Measurements from ENCODE around the gene EMX1. TPM values are rescaled to one million over a fixed set of nuclear protein-coding genes. Genes with fewer than 3 reads are reported as not detected.

EMX1 gene
- not detected for total RNA-seq
- polyA plus RNA-seq, result 1 to 10 TPM in 1 of 3 donors, under 1 TPM in 2; 0.60 to 1.4 (median 0.71) TPM

DNA sequence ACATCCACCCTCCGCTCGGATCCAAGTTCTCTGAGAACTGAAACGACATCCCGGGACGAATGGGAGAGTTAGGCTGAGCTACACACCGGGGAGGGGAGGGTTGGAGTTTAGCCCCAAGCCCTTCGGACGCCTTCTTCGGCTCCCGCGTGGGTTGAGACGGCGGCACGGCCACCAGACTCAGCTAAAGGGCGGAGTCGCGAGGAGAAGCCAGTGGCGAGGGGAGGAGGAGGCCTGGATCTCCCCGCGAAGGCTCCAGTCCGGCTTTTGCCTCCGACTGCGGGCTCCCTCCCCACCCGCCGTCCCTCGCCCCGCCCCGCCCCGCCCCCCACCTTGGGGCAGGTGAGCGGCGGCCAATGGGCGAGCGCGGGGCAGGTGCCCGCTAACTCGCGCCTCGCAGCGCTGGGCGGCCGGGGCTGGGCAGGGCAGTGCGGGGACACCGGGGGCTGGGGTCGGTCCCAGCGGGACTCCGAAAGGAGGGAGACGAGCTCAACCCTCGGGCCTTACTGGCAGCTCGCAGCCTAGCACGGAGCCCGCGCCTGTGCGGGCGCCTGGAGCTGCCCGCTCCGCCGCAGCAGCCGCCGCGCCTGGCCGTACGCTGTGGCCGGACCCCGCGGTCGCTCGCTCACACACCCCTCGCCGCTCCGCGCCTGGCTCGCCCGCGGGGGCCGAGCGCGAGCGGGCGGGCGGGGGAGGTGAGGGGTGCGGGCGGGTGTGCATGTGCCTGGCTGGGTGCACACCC, at the start of gene EMX1:
Gene EMX1, plus strand, starts transcription at position 382 of the 739 bp plus-strand sequence. Its CDS starts 334 bp downstream, at position 716.
- Histone ChIP-seq H3K27me3 (peaks cover 73 to 100% (median 95%) of the 10 kb centered on the region in 3 donors), H3K4me1 (peaks cover 3 to 58% (median 51%) of the 10 kb centered on the region in 4 donors), H3K27ac (no peak within 1 kb of the TSS), H3K4me3 (peak within 1 kb of the TSS; percentile 5 to 44 (median 34)), H3K36me3 (no peaks in the 10 kb centered on the region), H3K9me3 (no peaks in the 10 kb centered on the region)
- TF ChIP-seq EP300 (IDR thresholded peaks at IDR 0.05) (no peak), CTCF (IDR thresholded peaks at IDR 0.05) (no peak), POLR2AphosphoS5 (IDR thresholded peaks at IDR 0.05) (no peak), POLR2A (IDR thresholded peaks at IDR 0.05) (no peak)
- intact Hi-C loops (cut with DNase I), result no loop called here
- no peak for DNase-seq
- 1% methylated on average over 82 of the region's 82 CpGs for WGBS, 2 donors

- WGBS, 2 donors, result 44 to 46% methylated on average over 1 of the region's 1 CpG
- intact Hi-C loops (cut with DNase I), result no loop called here
- no peak overlapping the region for H3K27ac ChIP-seq
Measured at GRCh38 chr2:72871060-72871459, 46.3 kb upstream of the EMX1 start.

GRCh38 chr2:72871880-72872279, 45.4 kb upstream of the EMX1 start:
- intact Hi-C loops (cut with DNase I), result no loop called here
- TF ChIP-seq CTCF (IDR thresholded peaks at IDR 0.05) (no peak), POLR2AphosphoS5 (IDR thresholded peaks at IDR 0.05) (no peak), EP300 (IDR thresholded peaks at IDR 0.05) (no peak), POLR2A (IDR thresholded peaks at IDR 0.05) (no peak)
- no peak for DNase-seq
- no peaks in the 10 kb centered on the region for H3K27me3 ChIP-seq
- H3K27ac ChIP-seq, result no peak overlapping the region
- H3K4me1 ChIP-seq, result no peaks in the 10 kb centered on the region
- H3K9me3 ChIP-seq, result no peaks in the 10 kb centered on the region
- no peaks in the 10 kb centered on the region for H3K36me3 ChIP-seq
- no peak overlapping the region for H3K4me3 ChIP-seq

More at GRCh38 chr2:72871060-72871459, 46.3 kb upstream of the EMX1 start:
- TF ChIP-seq POLR2A (IDR thresholded peaks at IDR 0.05) (no peak), POLR2AphosphoS5 (IDR thresholded peaks at IDR 0.05) (no peak)
- Histone ChIP-seq H3K27me3 (no peaks in the 10 kb centered on the region), H3K36me3 (no peaks in the 10 kb centered on the region), H3K9me3 (no peaks in the 10 kb centered on the region), H3K4me1 (no peaks in the 10 kb centered on the region), H3K4me3 (no peak overlapping the region)
- DNase-seq, result no peak

DNA sequence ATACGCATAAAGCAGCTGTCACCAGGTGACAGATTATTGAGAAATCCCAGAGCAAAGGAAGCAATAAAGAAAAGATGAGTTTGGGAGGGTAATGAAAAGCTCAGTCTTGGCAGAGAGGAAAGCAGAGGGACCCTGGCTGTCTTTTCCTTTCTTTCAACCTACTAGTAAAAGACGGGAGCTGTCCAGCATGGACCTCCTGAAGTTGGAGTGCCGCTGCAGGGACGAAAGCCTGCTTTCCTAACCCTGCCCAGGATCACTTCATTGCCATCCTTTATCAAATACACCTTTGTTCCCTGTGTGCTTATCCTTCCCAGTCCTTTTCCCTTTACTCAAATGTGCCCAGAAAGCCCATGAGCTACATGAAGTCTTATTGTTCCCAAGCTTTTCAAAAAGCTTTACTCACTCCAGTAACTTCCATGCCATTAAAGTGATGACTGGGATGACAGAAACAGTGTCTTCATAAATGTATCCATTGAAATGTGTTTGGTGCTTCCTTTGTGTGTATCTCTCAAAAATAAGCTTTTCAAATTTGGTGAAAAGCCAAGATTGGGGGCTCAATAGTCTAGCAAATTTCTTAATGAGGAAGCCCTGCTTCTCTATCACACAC, 33.9 kb upstream of the EMX1 start:
- TF ChIP-seq CTCF (IDR thresholded peaks at IDR 0.05), result no peak
- no peak for TF ChIP-seq EP300 (IDR thresholded peaks at IDR 0.05)
- no peak for TF ChIP-seq POLR2AphosphoS5 (IDR thresholded peaks at IDR 0.05)
- no peak for TF ChIP-seq POLR2A (IDR thresholded peaks at IDR 0.05)
- no peaks in the 10 kb centered on the region for H3K9me3 ChIP-seq
- no peak overlapping the region for H3K4me3 ChIP-seq
- intact Hi-C loops (cut with DNase I), result no loop called here
- H3K27ac ChIP-seq, result no peak overlapping the region
- DNase-seq, result no peak
- no peaks in the 10 kb centered on the region for H3K36me3 ChIP-seq
- H3K4me1 ChIP-seq, result peaks cover 0 to 14% (median 12%) of the 10 kb centered on the region in 4 donors
- WGBS, 2 donors, result 17% methylated on average over 4 of the region's 4 CpGs
- H3K27me3 ChIP-seq, result no peaks in the 10 kb centered on the region

DNA sequence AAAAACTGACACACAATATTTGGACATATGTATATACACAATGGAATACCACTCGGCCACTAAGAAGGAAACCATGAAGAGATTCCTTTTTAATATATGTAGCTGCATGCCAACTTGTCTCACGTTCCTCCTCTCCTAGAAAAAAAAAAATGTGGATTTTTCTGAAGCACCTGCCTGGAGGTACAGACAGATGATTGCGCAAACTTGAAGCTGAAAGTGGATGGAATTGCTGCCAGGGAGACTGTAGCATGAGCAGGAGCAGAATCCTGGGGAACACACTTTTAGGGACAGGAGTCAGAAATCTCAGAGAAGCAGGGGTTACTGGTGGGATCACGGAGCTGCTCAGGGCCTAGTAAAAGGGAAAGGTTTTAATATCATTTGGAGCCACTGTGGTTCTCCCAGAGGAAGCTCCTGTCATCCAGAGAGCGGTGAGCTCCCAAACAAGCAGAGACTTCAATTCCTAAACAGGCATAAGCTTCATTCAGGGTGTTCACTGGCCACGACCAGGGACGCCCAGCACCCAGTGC, 30.8 kb upstream of the EMX1 start:
- peak overlapping the region; percentile 84 to 91 (median 90) for H3K27ac ChIP-seq
- intact Hi-C loops (cut with DNase I), result loop anchor here (5.0 kb wide), 1 partner anchor 291 kb away; no protein-coding TSS in a partner anchor
- 42 to 50% methylated on average over 7 of the region's 7 CpGs for WGBS, 2 donors

More for the DNA sequence above, 30.8 kb upstream of the EMX1 start:
- peaks cover 0 to 33% (median 28%) of the 10 kb centered on the region in 4 donors for H3K4me1 ChIP-seq
- DNase-seq, result no peak
- peaks cover 0 to 5% (median 5%) of the 10 kb centered on the region in 4 donors for H3K36me3 ChIP-seq
- H3K27me3 ChIP-seq, result no peaks in the 10 kb centered on the region
- no peaks in the 10 kb centered on the region for H3K9me3 ChIP-seq
- peak overlapping the region; percentile 44 to 92 (median 72) for H3K4me3 ChIP-seq
- TF ChIP-seq POLR2AphosphoS5 (IDR thresholded peaks at IDR 0.05), result no peak
- no peak for TF ChIP-seq CTCF (IDR thresholded peaks at IDR 0.05)
- TF ChIP-seq POLR2A (IDR thresholded peaks at IDR 0.05), result no peak
- TF ChIP-seq EP300 (IDR thresholded peaks at IDR 0.05), result no peak
